Right hindlimb (tissue), 1 donor: ENCODE measurements around the gene PPP2R2B.

Experiments used
- DNase-seq: peaks from one replicate; pipeline ENCODE4 v3.0.0-alpha.2; 2018

The PPP2R2B gene

DNA sequence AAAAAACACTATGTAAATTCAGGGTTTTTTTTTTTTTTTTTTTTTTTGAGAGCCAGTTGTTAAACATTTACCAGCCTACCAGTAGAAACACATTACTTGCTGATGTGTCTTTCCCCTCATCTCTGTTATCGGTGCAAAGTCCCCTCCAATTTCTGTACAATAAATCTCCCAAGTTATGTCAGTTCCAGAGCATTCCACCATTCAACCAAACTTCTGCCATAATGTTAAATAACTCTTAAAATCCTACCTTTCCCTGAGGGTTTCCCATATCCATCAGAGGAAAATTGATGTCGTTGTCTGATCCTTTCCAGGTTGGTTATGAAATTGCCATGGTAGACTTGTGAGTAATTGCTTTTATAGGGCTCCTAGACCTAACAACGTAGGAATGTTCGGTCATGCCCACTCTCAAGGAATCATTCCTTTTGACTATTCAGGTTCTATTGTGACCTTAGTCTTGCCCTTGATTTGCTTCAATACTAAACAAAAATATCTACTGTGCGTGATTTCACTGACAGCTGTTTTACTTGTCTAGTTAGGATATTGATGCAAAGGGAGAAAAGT, 5.6 kb upstream of the PPP2R2B start:
- no peak for DNase-seq

DNA sequence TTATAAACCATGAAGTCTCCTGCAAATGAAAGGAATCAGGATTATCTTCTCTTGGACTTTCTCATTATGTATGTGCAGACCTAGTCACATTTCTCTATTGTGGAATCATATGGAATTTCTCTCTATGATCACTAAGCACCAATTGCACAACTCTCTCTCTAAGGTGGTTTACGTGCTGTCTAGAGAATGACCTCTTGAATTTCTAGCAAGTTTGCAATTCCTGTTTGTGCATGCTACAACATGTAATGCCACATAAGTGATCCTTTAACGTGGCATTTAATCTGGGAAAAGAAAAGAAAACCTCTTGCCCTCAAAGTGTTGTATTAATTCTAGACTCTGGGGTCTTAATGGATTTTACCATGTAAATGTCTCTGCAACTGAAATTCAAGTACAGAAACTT, 5.0 kb upstream of the PPP2R2B start:
- DNase-seq, result no peak

DNA sequence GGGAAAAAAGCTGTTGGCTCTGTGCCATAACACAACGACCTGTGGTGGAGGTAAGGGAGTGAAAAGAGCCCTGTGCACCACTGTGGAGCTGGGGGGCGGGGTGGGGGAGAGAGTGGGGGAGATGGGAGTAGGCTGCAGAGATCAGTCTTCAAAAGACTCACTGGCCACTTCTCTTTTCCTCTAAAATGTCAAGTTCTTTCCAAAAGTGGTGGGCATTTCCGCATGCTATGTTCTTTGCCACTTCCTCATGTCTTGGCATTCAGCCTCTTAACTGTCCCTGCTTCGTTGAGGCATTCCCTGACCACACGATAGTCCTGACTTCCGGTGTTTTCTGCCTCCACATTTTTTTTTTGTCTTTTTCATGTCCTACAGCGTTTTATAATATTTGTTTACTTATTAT, 2.4 kb upstream of the PPP2R2B start:
- DNase-seq, result no peak

DNA sequence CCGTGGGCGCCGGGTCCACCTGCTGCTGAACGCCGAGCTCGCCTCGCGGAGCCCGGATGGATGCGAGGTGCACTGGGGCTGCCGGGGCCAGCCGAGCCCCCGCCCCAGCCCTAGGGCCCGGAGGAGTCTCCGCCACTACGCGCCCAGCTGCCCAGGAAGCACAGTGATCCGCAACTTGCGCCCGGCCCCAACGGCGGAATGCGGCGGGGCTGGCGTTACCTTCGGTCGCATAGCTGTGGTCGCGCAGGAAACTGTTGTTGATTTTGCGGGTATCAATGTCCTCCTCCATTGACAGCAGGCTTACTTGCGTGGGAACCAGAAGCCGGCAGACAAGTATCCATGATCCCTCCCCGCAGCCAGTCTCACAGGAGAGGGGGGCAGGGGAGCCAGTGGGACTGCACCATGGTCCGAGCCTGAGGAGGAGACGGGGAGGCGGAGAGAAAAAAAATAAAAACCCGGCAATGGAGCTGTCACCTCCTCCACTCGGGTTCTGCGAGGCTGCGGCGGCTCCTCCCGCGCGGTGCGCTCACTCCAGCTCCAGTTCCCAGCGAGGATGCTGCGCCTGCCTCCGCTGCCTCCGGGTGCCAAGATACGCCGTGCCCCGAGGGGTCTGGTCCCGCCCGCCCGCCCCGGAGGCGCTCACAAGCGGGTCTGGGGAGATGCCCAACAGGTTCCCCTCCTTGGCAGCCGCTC, 628 bp downstream of the PPP2R2B start:
- peak; percentile 28 for DNase-seq

DNA sequence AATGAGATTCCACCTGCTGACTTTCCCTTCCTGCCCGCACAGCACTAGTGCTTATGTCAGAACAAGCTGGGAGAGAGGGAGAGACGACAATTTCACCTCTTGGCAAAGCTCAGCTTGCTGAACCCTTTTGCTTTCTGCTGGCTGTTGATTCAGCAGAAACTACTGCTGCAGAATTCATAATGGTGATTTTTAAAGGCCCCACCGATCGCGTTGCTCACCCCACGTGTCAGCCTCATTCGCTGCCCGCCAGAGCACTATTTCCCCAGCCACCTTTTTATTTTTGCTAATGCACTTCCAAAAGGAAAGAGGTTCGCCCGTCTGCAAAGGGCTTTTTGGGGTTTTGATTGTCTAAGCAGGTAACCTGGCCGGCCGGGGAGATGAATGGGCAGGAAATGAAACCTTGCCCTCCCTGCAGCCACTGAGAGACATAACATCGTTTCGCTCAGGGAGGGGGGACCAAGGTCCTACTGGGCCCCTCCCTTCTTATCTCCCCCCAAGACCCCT, 1.3 kb downstream of the PPP2R2B start:
- DNase-seq, result no peak

DNA sequence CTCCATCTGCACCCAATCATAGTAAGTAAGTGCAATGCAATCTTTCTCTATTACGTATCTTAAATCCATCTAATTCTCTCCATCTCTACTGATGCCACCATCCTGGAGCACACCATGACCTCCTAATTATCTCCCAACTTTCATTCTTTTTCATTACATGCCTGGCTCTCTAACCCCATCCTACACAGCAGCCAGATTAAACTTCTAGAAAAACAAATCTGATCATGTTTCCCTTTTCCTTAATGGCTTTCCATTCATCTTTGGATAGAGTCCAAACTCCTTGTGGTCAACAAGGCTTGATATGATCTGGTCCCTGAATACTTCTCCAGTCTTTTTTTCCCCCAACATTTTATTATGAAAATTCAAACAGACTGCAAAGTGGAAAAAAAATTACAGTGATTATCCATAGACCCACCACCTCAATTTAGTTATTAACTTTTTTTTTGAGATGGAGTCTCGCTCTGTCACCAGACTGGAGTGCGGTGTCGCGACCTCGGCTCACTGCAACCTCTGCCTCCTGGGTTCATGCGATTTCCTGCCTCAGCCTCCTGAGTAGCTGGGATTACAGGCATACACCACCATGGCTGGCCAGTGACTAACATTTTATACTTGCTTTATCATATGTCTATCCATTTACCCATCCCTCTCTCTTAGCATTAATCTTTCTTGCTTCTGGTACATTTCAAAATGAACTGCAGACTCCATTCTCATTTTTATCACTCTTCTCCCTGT, 5.2 kb downstream of the PPP2R2B start:
- DNase-seq, result no peak

DNA sequence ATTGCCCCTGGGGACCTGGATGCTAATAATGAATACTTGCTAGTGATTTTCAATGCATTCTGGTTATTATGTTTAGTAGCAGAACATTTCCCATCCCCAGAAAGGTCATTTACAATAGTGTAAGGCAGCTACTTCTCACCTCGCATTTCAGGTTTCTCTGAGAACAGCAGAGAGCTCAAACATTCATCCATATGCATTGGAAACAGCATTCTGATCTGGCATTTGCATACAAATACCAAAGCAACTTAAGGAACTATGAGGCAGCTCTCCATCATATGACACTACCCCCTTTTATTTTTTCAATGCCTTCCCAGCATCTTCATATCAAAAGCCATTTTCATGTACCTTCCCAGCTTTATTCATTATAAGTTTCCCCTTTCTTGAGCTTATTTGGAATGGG, 6.4 kb downstream of the PPP2R2B start:
- no peak for DNase-seq

DNA sequence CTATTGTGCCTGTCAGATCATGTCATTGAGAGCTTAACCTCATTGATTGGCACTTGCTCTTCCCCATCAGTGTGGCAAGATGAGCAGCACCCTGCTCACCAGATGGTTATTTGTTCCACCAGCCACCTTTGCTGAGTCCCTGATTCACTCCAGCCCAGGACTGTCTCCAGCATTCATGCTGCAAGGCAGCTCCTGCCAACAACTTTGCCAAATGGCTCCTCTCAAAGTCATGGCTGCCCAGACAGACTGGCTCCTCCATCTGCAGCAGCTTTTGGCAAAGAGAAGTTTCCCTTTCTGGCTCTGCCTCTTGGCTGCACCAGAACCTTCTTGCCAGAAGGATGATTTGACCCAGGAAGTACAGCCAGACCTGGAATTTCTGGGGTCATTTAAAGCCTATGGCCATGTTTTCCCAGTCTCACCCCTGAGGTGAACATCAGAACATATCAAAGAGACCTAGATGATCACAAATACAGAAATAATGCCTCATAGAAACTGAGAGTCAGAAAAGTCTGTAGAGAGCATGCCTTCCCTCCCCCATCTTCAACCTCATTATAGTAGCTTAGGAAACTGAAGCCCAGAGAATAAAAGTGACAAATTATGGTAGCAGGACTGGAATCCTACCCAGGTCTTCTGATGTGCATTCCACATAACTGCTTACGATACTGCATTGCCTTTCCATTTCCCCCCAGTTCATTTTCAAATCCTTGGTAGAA, 10.4 kb downstream of the PPP2R2B start:
- DNase-seq, result peak; percentile 15

DNA sequence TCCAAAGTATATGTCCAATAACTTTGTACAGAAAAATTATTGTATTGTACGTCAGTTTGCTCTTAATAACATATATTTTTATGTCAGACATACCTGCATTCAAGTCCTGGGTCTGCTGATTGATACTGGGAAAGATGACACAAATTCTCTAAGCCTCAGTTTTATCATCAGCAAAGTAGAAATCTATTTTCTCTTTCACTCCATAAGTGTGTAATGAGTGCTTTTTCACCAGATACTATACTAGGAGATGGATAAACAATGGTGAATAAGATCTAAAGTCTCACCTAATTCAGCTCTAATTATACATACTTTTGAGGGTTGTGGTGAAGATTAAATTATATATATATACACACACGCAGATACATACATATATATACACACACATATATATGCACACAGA, 12.3 kb downstream of the PPP2R2B start:
- DNase-seq, result no peak

DNA sequence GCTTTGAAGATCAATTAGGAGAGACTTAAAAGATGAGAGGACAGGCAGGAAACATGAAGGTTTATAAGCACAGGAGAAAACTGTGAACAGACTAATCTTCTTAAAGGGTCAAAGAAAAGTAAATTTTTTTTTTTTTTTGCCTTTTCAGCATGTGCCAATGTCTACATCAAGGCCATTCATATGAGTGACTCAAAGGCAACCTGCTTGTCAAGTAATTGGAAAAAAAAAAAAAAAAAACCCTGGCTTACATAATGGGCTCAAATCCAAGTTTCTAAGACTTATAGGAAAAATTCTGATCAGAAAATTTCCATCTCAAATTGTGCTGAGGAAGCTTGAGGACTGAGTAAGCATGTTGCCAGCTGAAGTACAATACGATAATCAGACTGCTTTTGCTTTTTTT, 15.9 kb downstream of the PPP2R2B start:
- no peak for DNase-seq

DNA sequence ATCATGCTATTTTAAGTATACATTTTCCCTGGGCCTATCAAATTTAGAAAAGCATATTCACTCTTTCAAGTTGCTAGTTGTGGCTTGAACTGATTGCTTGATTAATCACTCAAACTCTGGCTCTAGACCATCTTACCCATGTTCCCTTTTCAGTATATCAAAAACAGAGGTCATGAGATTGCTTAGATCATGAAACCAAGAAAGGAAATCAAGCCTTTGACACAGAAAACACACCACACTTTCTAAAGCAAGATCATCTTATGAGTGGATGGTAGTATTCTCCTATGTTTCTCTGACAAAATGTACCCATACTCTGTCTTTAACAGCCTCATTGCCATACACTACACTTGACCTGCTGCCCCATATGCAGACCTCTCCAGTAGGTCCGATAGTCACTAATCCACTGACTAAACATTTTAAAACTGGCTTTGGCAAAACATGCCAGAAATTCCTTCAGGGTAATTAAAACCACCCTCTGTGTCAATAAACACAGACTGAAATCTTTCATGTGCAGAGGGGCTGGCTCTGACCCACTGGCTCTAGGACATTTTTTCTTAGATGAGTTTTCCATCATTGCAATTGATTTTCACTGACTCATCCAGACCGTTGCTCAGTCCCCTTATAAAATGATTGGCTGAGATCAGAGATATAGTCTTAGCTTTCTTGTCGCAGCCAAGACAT, 18.2 kb downstream of the PPP2R2B start:
- no peak for DNase-seq

DNA sequence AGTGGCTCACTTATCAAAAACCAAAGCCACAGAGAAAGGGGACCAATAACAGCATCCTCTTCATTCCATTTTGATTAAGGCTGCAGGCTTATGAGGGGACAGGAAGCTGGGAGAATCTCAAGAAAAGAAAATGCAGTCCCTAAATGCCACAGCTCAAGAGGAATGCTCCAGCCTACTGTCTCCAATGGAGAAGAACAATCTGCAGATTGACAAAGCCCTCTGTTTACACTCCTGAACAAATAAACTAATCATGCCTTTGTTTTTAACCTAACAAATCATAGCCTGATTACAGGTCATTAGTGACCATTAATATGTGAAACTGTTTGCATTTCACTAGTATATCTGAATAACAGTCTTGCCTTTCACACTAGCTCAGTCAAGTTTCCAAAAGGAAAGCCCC, 26.5 kb downstream of the PPP2R2B start:
- DNase-seq, result no peak

DNA sequence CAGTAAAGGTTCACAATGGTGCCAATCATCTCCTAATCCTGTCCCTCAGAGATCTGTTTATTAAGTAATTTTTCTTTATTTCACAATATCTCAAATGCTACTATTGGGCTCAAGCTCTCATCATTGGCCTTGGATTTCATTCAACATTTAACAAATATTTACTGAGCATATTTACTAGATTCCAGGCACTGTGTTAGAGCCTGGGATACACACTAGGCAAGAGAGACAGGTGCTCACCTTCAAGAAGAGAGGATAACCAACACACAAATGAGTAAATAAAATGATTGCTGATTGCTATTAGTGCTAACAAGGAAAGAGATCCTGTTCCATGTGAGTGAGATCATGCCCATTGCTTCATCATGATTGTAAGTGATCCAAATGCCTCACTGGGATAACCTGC, 27.4 kb downstream of the PPP2R2B start:
- no peak for DNase-seq

DNA sequence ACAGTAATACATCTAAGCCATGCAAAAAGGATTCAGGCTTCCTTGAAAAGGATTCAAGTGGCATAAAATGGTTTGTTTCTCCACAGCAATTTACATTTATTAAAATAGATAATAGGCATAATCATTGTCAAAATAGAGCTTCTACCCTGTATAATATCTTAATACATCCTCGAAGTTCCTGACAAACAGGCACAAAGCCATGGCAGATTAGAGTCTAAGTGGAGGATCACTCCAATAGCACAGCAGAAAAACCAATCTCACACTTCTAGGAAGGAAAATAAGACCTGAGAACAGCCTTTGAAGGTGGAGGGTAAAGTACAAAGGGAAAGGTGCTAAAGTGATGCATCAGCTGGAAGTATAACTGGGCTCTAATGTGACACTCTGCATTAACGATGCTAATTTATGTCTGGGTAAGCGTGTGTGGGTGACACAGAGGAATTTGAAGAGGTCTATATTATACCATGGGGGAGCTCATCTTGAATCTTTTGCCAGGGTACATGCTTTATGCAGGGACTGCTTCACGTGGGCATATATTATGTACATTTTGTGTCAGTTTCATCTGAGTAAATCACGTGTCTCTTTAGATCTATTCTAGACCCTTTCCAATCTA, 28.8 kb downstream of the PPP2R2B start:
- no peak for DNase-seq

DNA sequence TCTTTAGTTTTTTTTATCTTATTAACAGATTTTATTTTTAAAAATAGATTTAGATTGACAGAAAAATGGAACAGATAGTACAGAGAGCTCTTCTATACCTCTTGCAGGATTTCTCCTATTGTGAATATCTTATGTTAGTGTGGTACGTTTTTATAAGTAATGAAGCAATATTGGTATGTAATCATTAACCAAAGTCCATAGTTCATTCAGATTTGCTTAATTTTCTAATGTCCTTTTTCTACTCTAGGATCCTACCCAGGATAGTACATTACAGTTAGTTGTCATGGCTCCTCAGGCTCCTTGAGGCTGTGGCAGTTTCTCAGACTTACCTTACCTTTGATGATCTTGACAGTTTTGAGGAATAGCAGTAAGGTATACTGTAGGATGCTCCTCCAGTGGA, 30.4 kb downstream of the PPP2R2B start:
- DNase-seq, result no peak

DNA sequence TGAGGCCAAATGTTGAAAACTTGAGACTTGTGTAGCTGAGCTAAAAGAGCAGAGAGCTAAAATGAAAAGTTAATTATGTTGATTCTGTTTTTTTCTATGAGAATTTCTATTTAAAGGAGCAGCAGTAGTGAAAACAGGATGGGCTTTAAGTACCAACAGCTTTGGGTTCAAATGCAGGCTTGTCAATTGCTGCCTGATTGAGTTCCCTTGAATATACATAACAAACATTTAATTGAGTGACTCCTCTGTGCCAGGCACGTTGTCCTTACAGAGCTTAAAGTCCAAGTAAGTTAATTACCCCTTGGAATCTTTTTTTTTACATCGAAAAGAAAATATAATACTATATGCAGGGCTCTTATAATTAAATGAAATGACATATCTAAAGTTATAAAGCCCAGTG, 38.5 kb downstream of the PPP2R2B start:
- DNase-seq, result no peak

DNA sequence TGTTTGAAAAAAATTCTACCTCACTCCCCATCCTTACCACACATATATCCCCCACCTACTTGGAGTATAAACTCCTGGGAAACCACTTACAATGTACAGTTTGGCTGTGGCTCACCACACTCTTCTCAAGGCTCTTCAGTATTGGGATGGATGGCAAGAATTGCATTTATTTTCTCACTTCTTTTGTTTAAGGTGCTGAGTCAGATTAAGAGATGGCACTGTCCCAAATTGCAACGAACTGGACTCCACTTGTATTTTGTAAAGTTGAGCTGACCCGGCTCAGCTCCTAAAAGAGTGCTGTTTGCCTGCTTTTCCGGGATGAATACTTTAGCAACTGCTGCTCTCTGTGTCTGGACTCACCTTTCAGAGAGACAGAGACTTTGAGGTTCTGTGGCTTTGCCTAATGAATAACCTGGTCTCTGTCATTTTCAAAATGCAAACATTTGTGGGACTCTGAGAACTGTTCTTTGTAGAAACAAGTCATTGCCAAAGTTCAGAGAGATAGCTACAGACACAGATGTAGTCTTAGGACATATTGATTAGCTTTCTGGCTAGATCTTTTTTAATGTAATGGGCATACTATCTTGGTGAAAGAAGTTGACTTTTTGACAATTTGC, 42.2 kb downstream of the PPP2R2B start:
- no peak for DNase-seq

DNA sequence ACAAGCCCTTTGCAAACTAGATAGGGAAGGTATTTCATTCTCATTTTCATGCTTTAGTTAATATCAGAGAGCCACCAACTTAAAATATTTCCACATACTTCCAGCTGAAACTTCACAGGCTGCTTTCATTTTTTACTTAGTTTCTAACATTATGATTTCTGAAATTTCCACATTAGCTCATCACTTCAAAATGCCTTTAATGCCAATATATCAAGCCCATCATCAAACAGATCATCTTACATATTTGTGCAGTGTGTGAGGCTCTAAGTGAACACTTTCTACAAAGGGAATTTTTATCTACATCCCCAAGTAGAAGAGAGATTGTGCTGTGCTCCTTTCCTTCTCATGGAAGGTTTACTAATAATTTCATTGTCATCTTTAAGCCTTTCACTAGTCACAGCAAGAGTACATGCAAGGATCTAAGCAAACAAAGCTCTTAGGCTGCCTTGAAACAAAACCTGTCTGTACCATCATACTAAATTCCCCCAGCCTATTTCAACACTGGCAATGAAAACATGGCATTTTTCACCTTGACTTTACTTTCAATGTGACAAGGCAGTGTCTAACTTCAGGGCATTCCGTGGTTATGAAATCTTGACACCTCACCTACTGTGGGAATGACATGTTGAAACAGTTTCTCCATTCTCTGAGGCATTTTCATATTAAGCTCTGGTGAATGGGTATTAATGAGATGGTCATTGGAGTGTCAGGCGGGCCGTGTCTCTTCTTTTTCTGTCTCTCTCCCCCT, 45.4 kb downstream of the PPP2R2B start:
- no peak for DNase-seq

DNA sequence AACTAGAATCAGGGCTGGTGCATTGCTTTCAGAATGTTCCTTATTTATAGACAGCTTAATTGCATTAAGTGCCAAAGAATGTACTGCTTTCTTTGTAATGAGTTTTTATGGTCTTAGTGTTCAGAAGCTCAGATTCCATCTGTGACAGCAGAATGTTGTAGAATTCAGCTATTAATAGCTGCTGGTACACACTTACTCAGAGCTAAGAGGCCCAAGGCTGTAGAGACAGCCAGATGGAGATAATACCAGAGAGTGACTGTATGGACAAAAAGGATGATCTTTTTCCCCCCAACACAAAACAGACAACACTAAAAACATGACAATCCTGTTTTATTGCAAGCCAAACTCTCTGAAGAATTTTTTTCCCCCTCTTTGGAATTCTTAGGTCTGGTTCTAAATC, 50.2 kb downstream of the PPP2R2B start:
- DNase-seq, result no peak

DNA sequence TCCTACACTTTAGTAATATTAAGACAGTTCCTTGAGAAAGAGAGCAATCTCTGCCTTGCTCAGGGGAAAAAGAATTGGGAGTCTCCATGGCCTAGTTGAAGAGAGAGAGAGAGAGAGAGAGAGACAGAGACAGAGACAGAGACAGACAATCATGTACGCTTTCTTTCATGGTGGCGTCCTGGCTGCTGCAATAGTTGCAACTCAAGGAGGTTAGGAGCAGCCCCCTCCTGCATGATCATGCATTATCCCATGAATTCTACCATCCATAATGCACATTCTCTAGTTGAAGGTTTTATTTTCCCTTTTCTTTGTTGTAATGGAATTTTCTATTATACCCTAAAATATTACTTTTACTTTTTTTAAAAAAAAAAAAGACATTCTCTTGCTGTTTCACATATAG, 50.7 kb downstream of the PPP2R2B start:
- DNase-seq, result no peak

DNA sequence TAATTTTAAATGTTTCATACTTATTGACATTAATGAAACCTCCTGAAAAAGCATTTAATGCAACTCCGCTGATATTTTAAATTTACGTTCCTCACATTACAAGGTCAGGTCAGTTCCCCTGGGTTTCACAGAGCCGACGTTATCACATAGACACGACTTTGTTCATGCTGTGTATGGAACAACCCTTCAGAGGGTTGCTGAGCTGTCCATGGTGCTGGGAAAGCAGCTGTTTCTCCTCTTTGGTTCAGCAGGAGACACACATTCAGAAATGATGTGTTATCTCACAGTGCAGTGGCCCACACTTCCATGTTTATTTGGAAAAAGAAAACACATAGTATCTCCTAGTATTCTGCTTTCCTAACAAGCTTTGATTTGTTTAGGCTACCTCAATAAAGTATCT, 53.5 kb downstream of the PPP2R2B start:
- DNase-seq, result peak; percentile 50
